ENCODE results near the gene ZFC3H1. TPM values are rescaled to one million over a fixed set of nuclear protein-coding genes. Genes with fewer than 3 reads are reported as not detected.

ZFC3H1 gene
- total and polyA plus RNA-seq, 2 of the 13 experiments (the other 11 are each of a cell fraction or from before 2014, with no cell fraction given), result 17.1 to 38.3 TPM

DNA sequence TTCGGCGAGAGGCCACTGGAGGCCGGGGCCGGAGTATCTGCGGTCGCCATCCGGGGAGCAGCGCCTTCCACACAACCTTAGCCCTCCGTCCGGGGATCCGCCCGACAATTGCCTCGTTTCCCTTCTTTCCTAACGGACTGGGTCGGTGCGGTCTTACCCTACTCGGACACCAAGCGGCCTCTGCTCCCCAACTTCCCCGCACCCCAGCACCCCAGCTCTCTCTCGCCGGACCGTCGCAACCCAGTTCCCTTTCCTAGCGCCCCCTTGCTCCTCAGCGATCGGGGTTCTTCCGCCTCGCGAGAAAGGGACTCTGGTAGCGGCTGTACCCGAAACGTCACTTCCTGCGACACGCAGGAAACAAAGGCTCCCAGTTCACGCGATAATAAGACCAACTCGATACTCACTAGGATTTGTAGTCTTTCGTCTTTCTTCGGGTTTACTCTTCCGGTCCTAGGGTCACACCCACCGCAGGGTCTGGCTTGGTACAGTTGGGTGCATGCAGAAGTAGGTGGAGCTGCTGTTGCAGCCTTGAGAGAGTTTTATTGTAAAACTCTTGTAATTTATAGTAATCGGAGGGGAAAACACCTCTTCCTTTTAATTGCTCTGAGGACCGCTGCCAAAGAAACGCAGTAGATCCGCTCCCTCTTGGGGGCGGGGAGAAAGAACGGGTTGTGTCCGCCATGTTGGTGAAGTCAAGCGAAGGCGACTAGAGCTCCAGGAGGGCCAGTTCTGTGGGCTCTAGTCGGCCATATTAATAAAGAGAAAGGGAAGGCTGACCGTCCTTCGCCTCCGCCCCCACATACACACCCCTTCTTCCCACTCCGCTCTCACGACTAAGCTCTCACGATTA is at the start of gene ZFC3H1, which contains the start of gene THAP2 (continued):
- TF ChIP-seq, protein P1, sequence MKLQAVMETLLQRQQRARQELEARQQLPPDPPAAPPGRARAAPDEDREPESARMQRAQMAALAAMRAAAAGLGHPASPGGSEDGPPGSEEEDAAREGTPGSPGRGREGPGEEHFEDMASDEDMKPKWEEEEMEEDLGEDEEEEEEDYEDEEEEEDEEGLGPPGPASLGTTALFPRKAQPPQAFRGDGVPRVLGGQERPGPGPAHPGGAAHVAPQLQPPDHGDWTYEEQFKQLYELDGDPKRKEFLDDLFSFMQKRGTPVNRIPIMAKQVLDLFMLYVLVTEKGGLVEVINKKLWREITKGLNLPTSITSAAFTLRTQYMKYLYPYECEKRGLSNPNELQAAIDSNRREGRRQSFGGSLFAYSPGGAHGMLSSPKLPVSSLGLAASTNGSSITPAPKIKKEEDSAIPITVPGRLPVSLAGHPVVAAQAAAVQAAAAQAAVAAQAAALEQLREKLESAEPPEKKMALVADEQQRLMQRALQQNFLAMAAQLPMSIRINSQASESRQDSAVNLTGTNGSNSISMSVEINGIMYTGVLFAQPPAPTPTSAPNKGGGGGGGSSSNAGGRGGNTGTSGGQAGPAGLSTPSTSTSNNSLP (IDR thresholded peaks at IDR 0.05; ENCODE audit: low read depth, low read length), result peak; percentile 24; the same call in 1 of the 2 replicates
- peak; percentile 63; the same call in 1 of the 2 replicates for TF ChIP-seq FOXK1 (CRISPR knock-in tag; IDR thresholded peaks at IDR 0.05; ENCODE audit: borderline replicate concordance, low read depth)
- TF ChIP-seq ZNF772 (CRISPR knock-in tag; IDR thresholded peaks at IDR 0.05), result peak; percentile 64; the same call in 1 of the 2 replicates
- TF ChIP-seq, protein P2, sequence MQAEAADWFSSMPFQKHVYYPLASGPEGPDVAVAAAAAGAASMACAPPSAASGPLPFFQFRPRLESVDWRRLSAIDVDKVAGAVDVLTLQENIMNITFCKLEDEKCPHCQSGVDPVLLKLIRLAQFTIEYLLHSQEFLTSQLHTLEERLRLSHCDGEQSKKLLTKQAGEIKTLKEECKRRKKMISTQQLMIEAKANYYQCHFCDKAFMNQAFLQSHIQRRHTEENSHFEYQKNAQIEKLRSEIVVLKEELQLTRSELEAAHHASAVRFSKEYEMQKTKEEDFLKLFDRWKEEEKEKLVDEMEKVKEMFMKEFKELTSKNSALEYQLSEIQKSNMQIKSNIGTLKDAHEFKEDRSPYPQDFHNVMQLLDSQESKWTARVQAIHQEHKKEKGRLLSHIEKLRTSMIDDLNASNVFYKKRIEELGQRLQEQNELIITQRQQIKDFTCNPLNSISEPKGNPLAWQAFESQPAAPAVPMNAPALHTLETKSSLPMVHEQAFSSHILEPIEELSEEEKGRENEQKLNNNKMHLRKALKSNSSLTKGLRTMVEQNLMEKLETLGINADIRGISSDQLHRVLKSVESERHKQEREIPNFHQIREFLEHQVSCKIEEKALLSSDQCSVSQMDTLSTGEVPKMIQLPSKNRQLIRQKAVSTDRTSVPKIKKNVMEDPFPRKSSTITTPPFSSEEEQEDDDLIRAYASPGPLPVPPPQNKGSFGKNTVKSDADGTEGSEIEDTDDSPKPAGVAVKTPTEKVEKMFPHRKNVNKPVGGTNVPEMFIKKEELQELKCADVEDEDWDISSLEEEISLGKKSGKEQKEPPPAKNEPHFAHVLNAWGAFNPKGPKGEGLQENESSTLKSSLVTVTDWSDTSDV (CRISPR knock-in tag; IDR thresholded peaks at IDR 0.05), result 0 out of 2 replicates have a peak, but pooled peaks have one; percentile 35
- TF ChIP-seq, protein P3, sequence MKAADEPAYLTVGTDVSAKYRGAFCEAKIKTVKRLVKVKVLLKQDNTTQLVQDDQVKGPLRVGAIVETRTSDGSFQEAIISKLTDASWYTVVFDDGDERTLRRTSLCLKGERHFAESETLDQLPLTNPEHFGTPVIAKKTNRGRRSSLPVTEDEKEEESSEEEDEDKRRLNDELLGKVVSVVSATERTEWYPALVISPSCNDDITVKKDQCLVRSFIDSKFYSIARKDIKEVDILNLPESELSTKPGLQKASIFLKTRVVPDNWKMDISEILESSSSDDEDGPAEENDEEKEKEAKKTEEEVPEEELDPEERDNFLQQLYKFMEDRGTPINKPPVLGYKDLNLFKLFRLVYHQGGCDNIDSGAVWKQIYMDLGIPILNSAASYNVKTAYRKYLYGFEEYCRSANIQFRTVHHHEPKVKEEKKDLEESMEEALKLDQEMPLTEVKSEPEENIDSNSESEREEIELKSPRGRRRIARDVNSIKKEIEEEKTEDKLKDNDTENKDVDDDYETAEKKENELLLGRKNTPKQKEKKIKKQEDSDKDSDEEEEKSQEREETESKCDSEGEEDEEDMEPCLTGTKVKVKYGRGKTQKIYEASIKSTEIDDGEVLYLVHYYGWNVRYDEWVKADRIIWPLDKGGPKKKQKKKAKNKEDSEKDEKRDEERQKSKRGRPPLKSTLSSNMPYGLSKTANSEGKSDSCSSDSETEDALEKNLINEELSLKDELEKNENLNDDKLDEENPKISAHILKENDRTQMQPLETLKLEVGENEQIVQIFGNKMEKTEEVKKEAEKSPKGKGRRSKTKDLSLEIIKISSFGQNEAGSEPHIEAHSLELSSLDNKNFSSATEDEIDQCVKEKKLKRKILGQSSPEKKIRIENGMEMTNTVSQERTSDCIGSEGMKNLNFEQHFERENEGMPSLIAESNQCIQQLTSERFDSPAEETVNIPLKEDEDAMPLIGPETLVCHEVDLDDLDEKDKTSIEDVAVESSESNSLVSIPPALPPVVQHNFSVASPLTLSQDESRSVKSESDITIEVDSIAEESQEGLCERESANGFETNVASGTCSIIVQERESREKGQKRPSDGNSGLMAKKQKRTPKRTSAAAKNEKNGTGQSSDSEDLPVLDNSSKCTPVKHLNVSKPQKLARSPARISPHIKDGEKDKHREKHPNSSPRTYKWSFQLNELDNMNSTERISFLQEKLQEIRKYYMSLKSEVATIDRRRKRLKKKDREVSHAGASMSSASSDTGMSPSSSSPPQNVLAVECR (CRISPR knock-in tag; IDR thresholded peaks at IDR 0.05; ENCODE audit: borderline replicate concordance), result peak; percentile 69
- TF ChIP-seq EP300 (IDR thresholded peaks at IDR 0.05; ENCODE audit: low read depth in 2 of 2, low read length in 2 of 2), result no peak
- no peak for TF ChIP-seq EP300 (CRISPR knock-in tag; IDR thresholded peaks at IDR 0.05; ENCODE audit: borderline replicate concordance)
- TF ChIP-seq NFE2 (CRISPR knock-in tag; IDR thresholded peaks at IDR 0.05), result no peak
- TF ChIP-seq, protein P4, sequence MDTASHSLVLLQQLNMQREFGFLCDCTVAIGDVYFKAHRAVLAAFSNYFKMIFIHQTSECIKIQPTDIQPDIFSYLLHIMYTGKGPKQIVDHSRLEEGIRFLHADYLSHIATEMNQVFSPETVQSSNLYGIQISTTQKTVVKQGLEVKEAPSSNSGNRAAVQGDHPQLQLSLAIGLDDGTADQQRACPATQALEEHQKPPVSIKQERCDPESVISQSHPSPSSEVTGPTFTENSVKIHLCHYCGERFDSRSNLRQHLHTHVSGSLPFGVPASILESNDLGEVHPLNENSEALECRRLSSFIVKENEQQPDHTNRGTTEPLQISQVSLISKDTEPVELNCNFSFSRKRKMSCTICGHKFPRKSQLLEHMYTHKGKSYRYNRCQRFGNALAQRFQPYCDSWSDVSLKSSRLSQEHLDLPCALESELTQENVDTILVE (CRISPR knock-in tag; IDR thresholded peaks at IDR 0.05), result peak; percentile 26; the same call in 1 of the 2 replicates
- TF ChIP-seq, protein P5, sequence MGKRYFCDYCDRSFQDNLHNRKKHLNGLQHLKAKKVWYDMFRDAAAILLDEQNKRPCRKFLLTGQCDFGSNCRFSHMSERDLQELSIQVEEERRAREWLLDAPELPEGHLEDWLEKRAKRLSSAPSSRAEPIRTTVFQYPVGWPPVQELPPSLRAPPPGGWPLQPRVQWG (CRISPR knock-in tag; IDR thresholded peaks at IDR 0.05; ENCODE audit: borderline replicate concordance, low read depth), result no peak
- no peak for TF ChIP-seq ZNF816 (CRISPR knock-in tag; IDR thresholded peaks at IDR 0.05; ENCODE audit: borderline replicate concordance)
- peak; percentile 50; the same call in 1 of the 2 replicates for TF ChIP-seq HDAC2 (CRISPR knock-in tag; IDR thresholded peaks at IDR 0.05)
- TF ChIP-seq ZNF589 (CRISPR knock-in tag; conservative IDR thresholded peaks at IDR 0.05), result peak; percentile 29; the same call in 1 of the 2 replicates
- no peak for TF ChIP-seq HNRNPL (IDR thresholded peaks at IDR 0.05; ENCODE audit: low read depth, low read length)
- 0 out of 2 replicates have a peak, but pooled peaks have one; percentile 64 for TF ChIP-seq REL (CRISPR knock-in tag; conservative IDR thresholded peaks at IDR 0.05)
- peak; percentile 67 for TF ChIP-seq ZFX (CRISPR knock-in tag; IDR thresholded peaks at IDR 0.05; ENCODE audit: low read depth)

Data from HepG2 (cell line).